HepG2 (cell line): ENCODE measurements around the gene SOX13. TPM values are rescaled to one million over a fixed set of nuclear protein-coding genes. Genes with fewer than 3 reads are reported as not detected.

Source experiments
- EED ChIP-seq: sonication (generic); formaldehyde crosslinking; IDR thresholded peaks from 2 replicates; pipeline ENCODE4 v1.5.0; 2020; ENCODE audit warnings: mild to moderate bottlenecking, missing genetic modification reagents
- JUND ChIP-seq: sonication (generic); formaldehyde crosslinking; IDR thresholded peaks from 2 replicates; pipeline ENCODE4 v1.8.0; 2022; ENCODE audit warnings: mild to moderate bottlenecking, missing genetic modification reagents
- MXD4 ChIP-seq: IDR thresholded peaks from 2 replicates; pipeline ENCODE4 v1.6.1; 2016; ENCODE audit warnings: mild to moderate bottlenecking, missing biosample characterization, missing genetic modification reagents
- SOX13 ChIP-seq, 3 experiments: fragments of 450-650 bp in 1 of 3; sonication (generic) in 1 of 3; formaldehyde crosslinking in 1 of 3; IDR thresholded peaks in 2 of 3; conservative IDR thresholded peaks in 1 of 3; 2 replicates each; pipeline versions ENCODE4 v1.5.0 to v1.6.1; 2016 to 2020; ENCODE audit warnings: antibody characterized with exemption in 1 of 3, mild to moderate bottlenecking in 1 of 3, missing compliant biosample characterization in 1 of 3, missing genetic modification reagents in 1 of 3, moderate library complexity in 1 of 3
- ZNF333 ChIP-seq: sonication (generic); formaldehyde crosslinking; IDR thresholded peaks from 2 replicates; pipeline ENCODE4 v1.4.0; 2020; ENCODE audit warnings: mild to moderate bottlenecking, missing genetic modification reagents, borderline replicate concordance
- polyA plus RNA-seq, 8 experiments: library from polyadenylated mRNA; depleted of rRNA in 3 of 8; stranded (reverse) in 7 of 8; unstranded in 1 of 8; fragments of >200 nt; fragmentation: Illumina TruSeq in 4 of 8; extraction: Trizol in 4 of 8; gene quantifications; 2 replicates each; pipeline versions ENCODE4 v1.2.1 to v1.2.3, GENCODE V29; 2011 to 2016; ENCODE audit warnings: low read depth in 4 of 8, missing spikeins in 1 of 8, mixed read lengths in 1 of 8; ENCODE audit not compliant: insufficient read depth in 1 of 8
- total RNA-seq, 5 experiments: library from RNA; depleted of rRNA; stranded (reverse); fragments of >200 nt; fragmentation: Illumina TruSeq; extraction: Trizol; gene quantifications; 2 replicates each; pipeline ENCODE4 v1.2.3, GENCODE V29; 2016; ENCODE audit warnings: low read depth in 1 of 5
- TF ChIP-seq, protein P1 (sequence below): sonication (generic); formaldehyde crosslinking; IDR thresholded peaks from 2 replicates; pipeline ENCODE4 v1.4.0; 2020; ENCODE audit warnings: mild to moderate bottlenecking, missing genetic modification reagents

SOX13 gene
- total and polyA plus RNA-seq, 2 of the 13 experiments (the other 11 are each of a cell fraction or from before 2014, with no cell fraction given) = 13.3 to 15.8 TPM

DNA sequence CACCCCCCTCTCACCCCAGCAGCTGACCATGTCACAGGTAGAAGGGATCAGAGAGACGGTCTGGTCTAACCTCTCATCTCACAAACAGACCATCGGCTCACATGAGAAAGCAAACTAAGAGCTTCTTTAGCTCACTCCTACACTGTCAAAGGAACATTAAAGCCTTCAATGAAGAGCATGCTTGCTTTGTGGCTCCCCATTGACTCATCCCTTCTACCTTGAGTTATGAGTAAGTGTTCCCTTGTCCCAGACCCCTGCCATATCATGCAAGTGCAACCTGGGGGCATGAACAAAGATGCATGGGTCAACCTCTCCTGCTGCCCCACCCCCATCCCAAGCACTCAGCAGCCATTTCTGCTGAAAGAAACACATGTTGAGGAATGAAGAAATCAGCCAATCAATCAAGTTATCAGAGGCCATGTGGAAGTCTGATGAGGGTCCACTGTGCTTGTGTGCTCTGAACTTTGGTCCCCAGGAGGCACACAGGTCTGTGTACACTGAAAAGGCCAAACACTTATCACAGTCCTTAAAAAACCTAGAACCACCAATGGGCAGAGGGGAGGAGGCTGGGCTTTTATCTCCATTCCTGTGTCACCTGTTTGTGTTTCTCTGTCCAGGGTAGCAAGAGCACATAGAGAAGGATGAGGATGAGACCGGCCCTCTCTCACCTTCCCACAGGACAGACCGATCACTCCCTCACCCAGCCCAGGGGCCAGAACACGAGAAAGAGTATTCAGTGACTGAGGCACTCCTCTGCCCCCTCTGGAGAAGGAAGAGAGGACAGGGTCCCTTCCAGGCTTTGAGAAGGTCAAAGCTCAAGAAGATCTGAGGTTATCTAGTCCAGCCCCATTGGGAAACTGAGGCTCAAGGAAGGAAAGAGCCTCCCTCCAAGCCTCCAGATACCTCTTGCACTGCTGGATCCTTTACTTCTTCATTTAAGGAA, 69.4 kb downstream of the SOX13 start (continued):
- TF ChIP-seq, protein P1, sequence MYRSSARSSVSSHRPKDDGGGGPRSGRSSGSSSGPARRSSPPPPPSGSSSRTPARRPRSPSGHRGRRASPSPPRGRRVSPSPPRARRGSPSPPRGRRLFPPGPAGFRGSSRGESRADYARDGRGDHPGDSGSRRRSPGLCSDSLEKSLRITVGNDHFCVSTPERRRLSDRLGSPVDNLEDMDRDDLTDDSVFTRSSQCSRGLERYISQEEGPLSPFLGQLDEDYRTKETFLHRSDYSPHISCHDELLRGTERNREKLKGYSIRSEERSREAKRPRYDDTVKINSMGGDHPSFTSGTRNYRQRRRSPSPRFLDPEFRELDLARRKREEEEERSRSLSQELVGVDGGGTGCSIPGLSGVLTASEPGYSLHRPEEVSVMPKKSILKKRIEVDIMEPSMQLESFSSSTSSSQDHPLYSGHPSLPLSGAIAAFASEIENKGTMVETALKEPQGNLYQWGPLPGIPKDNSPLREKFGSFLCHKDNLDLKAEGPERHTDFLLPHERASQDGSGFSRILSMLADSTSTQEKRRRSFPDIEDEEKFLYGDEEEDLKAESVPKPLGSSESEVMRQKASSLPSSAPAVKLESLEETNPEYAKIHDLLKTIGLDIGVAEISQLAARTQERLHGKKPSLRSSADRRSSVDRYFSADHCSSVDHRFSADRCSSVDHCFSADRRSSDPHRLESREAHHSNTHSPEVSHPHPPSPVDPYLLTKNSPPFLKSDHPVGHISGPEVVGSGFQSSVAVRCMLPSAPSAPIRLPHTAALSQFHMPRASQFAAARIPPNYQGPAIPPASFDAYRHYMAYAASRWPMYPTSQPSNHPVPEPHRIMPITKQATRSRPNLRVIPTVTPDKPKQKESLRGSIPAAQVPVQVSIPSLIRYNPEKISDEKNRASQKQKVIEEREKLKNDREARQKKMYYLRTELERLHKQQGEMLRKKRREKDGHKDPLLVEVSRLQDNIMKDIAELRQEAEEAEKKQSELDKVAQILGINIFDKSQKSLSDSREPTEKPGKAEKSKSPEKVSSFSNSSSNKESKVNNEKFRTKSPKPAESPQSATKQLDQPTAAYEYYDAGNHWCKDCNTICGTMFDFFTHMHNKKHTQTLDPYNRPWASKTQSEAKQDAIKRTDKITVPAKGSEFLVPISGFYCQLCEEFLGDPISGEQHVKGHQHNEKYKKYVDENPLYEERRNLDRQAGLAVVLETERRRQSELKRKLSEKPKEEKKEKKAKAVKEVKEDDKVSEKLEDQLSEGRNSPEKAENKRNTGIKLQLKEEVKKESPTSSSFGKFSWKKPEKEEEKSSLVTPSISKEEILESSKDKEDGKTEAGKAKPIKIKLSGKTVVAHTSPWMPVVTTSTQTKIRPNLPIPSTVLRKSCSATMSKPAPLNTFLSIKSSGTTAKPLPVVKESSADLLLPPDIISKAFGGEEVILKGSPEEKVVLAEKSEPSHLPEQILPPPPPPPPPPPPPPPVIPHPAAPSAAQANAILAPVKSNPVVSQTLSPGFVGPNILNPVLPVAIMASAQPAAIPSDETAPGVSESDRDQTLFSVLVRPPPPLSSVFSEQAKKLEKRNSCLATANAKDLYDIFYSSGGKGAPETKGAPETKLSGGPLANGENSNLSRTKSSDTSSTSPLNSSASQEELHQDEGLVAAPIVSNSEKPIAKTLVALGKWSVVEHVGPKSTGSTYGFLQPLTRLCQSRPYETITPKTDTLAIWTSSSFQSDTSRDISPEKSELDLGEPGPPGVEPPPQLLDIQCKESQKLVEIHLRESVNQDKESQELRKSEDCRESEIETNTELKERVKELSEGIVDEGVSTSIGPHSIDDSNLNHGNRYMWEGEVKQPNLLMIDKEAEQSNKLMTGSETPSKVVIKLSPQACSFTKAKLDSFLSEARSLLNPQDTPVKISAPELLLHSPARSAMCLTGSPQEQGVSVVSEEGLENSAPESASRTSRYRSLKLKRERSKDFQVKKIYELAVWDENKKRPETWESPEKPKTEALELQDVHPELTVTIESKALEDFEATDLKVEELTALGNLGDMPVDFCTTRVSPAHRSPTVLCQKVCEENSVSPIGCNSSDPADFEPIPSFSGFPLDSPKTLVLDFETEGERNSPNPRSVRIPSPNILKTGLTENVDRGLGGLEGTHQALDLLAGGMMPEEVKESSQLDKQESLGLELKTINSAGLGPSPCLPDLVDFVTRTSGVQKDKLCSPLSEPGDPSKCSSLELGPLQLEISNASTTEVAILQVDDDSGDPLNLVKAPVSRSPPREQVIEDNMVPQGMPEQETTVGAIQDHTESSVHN (CRISPR knock-in tag) = no peak
- TF ChIP-seq JUND (0 out of 2 replicates have a peak, but pooled peaks have one; percentile 19), MXD4 (CRISPR knock-in tag) (no peak), SOX13 (IDR thresholded peaks at IDR 0.05) (no peak), SOX13 (CRISPR knock-in tag; conservative IDR thresholded peaks at IDR 0.05 in 1 of 2, IDR thresholded peaks at IDR 0.05 in 1 of 2) (no peak), EED (no peak), ZNF333 (CRISPR knock-in tag) (no peak)
- TF ChIP-seq, all 625 proteins: peak for 38
